ENCODE measurements around the gene SLC7A10. TPM values are rescaled to one million over a fixed set of nuclear protein-coding genes. Genes with fewer than 3 reads are reported as not detected.

Gene SLC7A10
- total RNA-seq, 1 experiment from 2014 or later, result not detected

DNA sequence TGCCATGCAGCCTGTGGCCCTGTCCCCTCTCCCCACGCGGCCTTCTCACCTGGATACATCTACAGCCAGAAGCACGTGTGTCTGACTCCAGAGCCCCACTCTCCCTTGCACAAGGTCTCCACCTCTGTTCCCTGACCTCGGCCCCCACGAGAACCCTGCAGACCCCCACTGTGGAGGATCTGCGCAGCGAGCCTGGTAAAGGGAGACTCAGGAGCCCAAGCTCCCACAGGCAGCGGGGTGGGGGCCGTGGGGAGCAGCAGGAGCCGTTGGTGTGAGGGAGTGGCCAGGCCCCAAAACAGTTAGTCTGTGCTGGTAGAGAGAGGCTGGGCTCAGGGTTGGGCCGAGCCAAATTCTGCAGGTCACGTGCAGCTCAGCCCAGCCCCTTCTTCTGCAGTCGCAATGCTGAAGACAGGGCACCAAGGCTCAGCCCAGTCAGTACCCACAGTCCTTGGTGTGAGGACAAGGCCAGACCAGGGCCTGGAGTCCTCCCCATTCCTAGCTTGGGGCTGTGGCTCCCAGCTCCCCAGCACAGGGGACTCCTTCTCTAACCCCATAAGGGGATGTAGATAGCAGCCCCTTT lies 28.7 kb upstream of the SLC7A10 start:
- no peak for DNase-seq (ENCODE audit: low spot score)

GRCh38 chr19:33252971-33253370 lies 27.3 kb upstream of the SLC7A10 start:
- no peak for DNase-seq (ENCODE audit: low spot score)

DNA sequence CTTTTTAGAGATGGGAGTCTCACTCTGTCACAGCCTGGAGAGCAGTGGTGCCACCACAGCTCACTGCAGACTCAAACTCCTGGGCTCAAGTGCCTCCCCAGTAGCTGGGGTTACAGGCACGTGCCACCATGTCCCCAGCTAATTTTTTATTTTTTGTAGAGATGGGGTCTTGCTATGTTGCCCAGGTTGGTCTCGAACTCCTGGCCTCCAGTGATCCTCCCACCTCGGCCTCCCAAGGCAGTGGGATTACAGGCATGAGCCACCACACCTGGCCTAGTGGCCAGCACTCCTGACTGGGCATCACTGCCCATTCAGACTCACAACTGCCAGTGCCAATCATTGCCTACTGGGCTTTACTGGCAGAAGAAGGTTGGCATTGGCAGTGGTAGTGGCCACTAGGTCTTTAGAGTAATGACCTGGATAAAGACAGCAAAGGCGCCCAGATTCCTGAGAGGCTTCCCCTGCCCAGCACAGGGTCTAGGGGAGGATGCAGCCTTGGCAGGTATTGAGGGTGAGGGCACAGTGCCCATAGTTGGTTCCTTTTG lies 26.8 kb upstream of the SLC7A10 start:
- no peak for DNase-seq (ENCODE audit: low spot score)

GRCh38 chr19:33251526-33252090 lies 26.0 kb upstream of the SLC7A10 start:
- DNase-seq (ENCODE audit: low spot score), result no peak

DNA sequence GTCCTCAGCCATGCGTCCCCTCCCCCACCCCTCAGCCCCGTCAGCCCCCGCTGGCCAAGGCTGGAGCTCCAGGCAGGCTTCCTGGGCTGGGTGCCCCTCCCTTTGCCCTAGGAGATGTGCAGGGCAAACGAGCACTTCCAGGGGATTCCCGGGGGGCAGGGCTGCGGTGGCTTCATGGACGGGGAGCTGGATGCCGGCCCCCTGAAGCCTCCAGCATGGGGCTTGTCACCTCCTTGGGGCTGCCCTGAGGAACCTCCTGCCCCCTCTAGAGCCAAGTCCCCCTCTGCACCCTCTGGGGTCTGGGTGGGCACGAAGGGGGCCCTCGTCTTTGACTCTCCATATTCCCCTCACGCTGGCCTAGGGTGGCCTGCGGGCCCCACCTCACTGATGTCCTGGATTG lies 25.4 kb upstream of the SLC7A10 start:
- no peak for DNase-seq (ENCODE audit: low spot score)

- no peak for DNase-seq (ENCODE audit: low spot score)
Observed at GRCh38 chr19:33250500-33250899, 24.9 kb upstream of the SLC7A10 start.

DNA sequence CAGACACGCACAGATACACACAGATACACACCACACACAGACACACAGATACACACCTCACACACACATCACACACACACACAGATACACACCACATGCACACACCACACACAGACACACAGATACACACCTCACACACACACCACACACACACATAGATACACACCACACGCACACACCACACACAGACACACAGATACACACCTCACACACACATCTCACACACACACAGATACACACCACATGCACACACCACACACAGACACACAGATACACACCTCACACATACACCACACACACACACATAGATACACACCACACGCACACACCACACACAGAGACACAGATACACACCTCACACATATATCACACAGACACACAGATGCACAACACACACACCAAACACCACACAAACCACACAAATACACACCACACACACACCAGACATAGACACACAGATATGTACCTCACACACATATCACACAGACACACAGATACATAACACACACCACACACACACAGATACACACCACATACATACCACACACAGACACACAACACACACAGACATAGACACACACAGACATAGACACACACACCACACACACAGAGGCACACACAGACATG lies 24.2 kb upstream of the SLC7A10 start:
- DNase-seq (ENCODE audit: low spot score), result no peak

DNA sequence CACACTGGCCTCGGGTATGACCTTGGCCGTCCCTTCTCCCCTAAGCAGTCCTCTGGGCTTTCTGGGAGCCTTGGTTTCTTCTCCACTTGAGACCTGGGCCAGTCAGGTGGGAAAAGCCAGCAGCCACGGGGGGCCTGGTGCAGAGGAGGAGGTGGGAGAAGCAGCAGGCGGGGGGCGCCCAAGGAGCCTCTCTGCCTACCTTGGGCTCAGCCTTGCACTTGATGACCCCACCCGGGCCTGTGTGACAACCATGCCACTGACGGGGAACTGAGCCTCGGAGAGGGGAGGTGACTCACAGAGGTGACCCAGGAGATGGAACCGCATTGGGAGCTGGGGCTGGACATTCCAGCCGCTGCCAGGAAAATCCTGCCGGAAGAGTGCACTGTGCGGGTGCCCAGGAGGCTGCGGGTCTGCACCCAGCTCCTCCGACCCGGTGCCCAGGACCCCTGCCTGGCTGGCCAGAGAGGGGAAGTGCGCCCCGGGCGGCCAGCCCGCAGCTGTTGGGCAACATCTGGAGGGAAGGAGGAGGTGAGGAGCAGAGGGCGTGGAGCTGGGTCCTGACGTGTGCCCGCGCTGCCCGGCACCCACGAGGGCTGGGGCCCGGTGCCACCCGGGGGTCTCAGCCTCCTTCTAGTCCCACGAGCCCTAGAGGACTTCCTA lies 23.4 kb upstream of the SLC7A10 start:
- peak; percentile 57 for DNase-seq (ENCODE audit: low spot score)

DNA sequence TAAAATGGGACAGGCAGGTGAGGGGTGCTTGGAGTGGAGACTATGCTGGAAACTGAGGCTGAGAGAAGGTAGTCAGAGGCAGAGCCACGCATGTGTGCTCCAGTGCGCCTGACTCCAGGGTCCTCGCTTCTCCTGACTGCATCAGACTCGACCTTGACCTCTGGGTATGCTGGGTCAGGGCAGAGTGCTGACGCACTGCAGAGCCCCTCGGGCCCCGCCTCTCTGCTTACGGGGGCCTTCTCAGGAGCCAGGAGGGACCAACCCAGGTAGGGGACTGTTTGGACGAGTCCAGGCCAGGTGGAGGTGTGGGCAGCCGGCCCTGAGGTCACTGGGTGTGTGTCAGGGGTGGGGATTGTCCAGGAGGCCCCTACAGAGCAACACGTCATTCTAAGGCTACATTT lies 22.9 kb upstream of the SLC7A10 start:
- no peak for DNase-seq (ENCODE audit: low spot score)

GRCh38 chr19:33248104-33248503 lies 22.5 kb upstream of the SLC7A10 start:
- no peak for DNase-seq (ENCODE audit: low spot score)

DNA sequence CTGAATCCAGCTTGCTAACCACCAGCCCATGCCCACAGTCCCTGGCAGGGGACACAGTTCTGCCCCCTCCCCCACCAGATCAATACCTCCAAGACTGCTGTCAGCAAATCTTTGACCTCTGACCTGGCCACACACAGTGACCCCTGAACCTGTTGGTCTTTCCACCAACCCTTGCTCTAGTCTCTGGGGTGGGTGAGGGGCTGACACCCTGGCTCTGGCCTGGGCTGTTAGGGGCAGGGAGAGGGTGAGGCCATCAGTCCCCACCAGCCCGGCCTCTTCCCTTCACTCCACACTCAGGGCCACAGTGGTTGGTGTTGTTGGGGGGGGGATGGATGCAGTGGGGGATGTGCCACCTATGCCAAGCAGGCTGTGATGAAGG lies 21.8 kb upstream of the SLC7A10 start:
- no peak for DNase-seq (ENCODE audit: low spot score)

DNA sequence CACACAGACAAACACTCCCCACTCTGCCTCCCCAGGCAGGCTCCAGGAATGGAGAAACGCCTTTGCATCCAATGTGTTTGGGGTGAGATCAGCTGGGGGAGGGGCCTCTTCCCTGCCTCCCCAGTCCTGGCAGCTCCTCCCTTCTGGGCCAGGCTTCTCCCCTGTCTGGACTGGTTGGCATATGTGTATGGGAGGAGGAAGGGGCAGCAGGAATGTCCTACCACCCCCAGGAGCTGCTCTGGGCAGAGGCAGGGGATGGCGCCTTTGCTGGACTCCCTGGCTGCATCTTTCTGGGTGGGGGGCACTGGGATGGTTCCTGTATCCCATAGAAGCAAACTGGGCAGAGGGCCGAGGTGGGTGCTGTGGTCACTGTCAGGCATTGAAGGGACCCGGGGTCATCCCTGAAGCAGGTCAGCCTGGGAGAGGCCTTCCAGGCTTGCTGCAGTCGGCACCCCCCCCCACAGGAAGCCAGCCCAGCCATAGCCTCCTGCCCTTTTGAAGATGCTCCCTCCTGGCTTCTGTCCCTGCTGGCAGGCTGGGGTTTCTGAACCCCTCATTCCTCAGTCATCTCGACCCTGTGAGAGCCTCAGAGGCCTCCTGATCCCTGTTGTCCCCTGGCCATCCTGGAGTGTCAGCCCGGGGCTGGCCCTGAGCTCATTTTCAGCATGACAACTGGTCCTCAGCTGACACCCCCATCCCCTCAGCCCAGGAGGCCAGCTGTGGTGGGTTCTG lies 21.2 kb upstream of the SLC7A10 start:
- no peak for DNase-seq (ENCODE audit: low spot score)

- DNase-seq (ENCODE audit: low spot score), result no peak
Observed at GRCh38 chr19:33245948-33246708, 20.5 kb upstream of the SLC7A10 start.

- no peak for DNase-seq (ENCODE audit: low spot score)
Observed at GRCh38 chr19:33242911-33243310, 17.3 kb upstream of the SLC7A10 start.

DNA sequence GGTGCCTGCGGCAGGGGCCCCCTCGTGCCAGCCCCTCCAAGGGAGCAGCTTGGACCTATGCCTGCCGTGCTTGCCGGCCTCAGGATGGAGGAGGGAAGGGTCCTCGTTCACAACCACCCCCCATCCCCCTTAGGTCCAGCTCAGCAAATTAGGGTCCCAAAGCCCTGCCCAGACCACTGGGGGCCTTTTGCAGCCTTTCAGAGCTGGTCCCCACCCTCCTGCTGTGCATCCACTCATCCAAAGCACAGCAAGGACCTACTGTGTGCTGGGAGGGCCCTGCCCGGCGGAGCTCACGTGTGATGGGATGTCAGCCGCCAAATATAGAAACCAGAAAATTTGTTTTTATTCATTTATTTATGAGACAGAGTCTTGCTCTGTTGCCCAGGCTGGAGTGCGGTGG lies 16.5 kb upstream of the SLC7A10 start:
- DNase-seq (ENCODE audit: low spot score), result no peak

GRCh38 chr19:33241530-33242101 lies 16.0 kb upstream of the SLC7A10 start:
- DNase-seq (ENCODE audit: low spot score), result no peak

GRCh38 chr19:33241091-33241529 lies 15.5 kb upstream of the SLC7A10 start:
- no peak for DNase-seq (ENCODE audit: low spot score)

DNA sequence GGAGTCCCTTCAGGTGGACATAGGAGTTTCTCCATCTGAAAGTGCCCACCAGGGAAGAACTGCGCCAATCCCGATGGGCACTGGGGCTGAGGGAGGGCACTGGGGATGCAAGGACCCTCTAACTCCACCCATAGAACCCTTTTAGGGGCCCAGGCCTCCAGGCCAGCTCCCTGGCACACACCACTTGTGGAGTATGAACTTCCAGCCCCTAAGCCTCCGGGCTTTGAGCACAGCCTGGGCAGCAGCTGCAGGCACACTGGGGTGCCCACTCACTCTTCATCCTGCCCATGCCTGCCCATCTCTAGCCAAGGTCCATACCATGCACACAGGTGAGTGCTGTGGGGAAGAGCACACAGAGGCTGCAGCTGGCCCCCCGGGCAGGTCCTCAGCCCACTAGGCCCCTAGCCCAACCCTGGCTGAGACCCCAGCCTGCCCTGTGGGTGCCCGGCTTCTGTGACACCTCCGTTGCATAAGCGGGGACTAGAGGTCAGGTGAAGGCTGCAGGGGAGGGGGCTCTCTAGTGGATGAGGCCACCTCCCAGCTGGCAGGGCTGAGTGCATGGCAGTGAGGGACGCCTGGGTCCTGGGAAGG lies 14.6 kb upstream of the SLC7A10 start:
- no peak for DNase-seq (ENCODE audit: low spot score)

GRCh38 chr19:33239223-33239975 lies 13.7 kb upstream of the SLC7A10 start:
- no peak for DNase-seq (ENCODE audit: low spot score)

Measured in A172 (cell line).